WI38 (cell line): Measurements from ENCODE around the gene TMED10.

Experiments used
- H3K4me3 ChIP-seq: 2 replicates; pipeline ENCODE4 v1.5.1; 2011; ENCODE audit warnings: low read depth, mild to moderate bottlenecking, control low read depth, low read length
- CTCF ChIP-seq: IDR thresholded peaks from 2 replicates; pipeline ENCODE4 v1.5.1; 2012; ENCODE audit warnings: low read depth, mild to moderate bottlenecking, control low read depth, low read length

TMED10 gene

GRCh38 chr14:75196064-75196463 is 19.7 kb upstream of the TMED10 start:
- H3K4me3 ChIP-seq, result no peak overlapping the region
- TF ChIP-seq CTCF, result no peak

GRCh38 chr14:75191100-75191499 is 14.7 kb upstream of the TMED10 start:
- no peak overlapping the region for H3K4me3 ChIP-seq
- TF ChIP-seq CTCF, result no peak

GRCh38 chr14:75190023-75190422 is 13.6 kb upstream of the TMED10 start:
- TF ChIP-seq CTCF, result no peak
- no peak overlapping the region for H3K4me3 ChIP-seq

- no peak overlapping the region for H3K4me3 ChIP-seq
These were observed 12.3 kb upstream of the TMED10 start for GRCh38 chr14:75188520-75189268.

GRCh38 chr14:75188086-75188485 is 11.7 kb upstream of the TMED10 start:
- no peak for TF ChIP-seq CTCF
- H3K4me3 ChIP-seq, result no peak overlapping the region

More at GRCh38 chr14:75188520-75189268, 12.3 kb upstream of the TMED10 start:
- TF ChIP-seq CTCF, result no peak

- no peak overlapping the region for H3K4me3 ChIP-seq
- TF ChIP-seq CTCF, result no peak
These were observed 10.5 kb upstream of the TMED10 start for GRCh38 chr14:75186953-75187352.

- no peak overlapping the region for H3K4me3 ChIP-seq
- TF ChIP-seq CTCF, result no peak
These were observed 9.0 kb upstream of the TMED10 start for GRCh38 chr14:75185251-75186040.
